Stimulated activated CD4-positive, alpha-beta T cell treated with anti-CD3 and anti-CD28 coated beads, Interleukin-15, amount 100 ng/mL, for 48 hours (primary cell): ENCODE data around the gene WDR5B.
"Not testable (repeated sequence)": the region's sequence is repeated elsewhere in the genome, so short reads cannot be mapped to it uniquely, and the experiment has no call there.

Source experiments
- DNase-seq, 2 donors: peaks; one replicate each; pipeline ENCODE4 v3.0.0-alpha.2; 2020; ENCODE audit warnings: low read depth in 2 of 2

The WDR5B gene

DNA sequence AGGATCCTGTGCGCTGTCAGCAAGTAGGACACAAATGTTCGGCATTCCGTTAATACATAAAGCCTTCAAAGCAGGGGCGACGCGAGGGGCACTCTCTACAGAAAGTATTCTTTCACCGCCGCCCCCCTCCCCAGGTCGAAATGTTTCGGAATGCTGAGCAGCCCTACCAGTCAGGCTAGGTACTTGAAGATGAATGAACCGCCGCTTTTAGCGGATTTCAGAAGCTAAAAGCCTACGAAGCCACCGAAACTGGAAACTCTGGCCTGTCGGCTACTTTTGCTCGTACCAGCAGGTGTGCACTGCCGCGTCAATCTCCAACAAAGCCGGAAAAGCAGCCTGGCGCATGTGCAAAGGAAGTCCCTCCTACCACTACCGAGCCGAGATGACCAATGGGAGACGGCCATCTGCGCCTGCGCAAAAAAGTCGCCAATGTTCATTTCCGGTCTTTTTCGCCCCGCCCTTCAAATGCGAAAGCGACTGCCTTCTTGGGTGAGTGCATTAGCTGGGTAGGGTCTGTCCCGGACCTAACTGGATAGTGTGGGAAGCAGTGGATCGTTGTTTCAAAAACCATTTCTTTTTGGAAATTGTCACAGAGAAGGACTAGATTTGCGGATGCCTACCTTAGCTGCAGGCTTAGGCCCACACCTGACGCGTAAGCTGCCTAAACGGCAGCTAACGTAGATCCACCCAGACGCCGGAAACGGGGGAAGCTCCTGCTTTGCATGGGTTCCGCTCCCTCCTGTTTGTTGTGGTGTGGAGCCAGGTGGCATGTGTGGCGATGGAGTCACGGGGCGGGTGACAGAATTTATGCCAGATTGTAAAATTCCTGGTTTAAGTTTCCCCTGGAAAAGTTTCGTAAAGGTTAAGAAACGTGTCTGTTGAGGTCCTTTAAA is at the start of gene WDR5B:
TSS of gene WDR5B (minus strand) at position 301 of the 893 bp plus-strand sequence. CDS start 534 bp downstream, outside the sequence.
- peak; percentile 96 to 97 for DNase-seq

- DNase-seq = no peak
Measured at GRCh38 chr3:122464659-122465058, 48.8 kb upstream of the WDR5B start.

- no peak for DNase-seq
Measured at GRCh38 chr3:122462406-122462805, 46.5 kb upstream of the WDR5B start.

DNA sequence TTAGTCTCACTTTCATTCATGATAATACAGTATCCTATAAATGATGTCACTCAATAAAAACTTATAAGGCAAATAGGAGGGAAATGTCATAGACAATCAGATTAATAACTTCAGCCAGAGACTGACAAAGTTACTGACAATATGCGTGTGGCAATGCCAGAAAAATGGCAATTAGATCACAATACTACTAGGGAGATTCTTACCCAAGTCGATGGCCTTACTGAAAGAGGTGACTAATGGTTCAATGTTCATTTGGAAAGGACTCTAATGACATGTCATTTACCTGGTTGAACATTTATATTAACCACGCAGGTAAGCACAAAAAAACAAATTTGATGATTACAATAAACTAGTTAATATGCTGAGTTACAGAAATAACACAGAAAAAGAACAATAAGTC is 45.9 kb upstream of the WDR5B start:
- no peak for DNase-seq

GRCh38 chr3:122458992-122459391 is 43.1 kb upstream of the WDR5B start:
- no peak for DNase-seq

GRCh38 chr3:122457706-122458105 is 41.8 kb upstream of the WDR5B start:
- no peak for DNase-seq

GRCh38 chr3:122456074-122456473 is 40.2 kb upstream of the WDR5B start:
- no peak for DNase-seq

DNA sequence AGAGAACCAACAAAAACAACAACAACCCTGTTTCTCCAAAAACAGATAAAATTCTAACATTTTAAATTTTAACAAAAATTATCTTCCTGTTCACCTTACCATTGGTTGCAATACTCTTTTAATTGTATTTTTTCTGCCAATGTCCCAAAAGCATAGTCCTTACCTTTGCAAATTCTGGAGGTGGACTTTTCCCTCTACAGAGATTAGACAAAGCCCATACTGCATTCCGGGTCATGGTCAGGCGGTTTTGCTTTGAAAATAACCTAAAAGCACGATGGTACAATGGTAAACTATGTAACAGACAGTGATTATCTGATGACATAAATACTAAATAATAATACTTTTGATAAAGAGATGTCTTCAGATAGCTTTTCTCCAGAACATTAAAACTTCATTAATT is 35.5 kb upstream of the WDR5B start:
- DNase-seq = no peak

GRCh38 chr3:122448218-122448617 is 32.4 kb upstream of the WDR5B start:
- not testable (repeated sequence) for DNase-seq

DNA sequence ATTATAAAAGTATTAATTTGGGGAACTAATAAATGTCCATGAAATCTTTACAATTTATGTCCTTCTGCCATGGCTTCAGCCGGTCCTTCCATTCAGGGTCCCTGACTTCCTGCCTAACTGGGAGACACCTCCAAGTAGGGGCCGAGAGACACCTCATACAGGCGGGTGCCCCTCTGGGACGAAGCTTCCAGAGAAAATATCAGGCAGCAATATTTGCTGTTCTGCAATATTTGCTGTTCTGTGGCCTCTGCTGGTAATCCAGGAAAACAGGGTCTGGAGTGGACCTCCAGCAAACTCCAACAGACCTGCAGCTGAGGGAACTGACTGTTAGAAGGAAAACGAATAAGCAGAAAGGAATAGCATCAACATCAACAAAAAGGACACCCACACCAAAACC is 28.6 kb upstream of the WDR5B start:
- DNase-seq = not testable (repeated sequence)

GRCh38 chr3:122443762-122444490 is 28.1 kb upstream of the WDR5B start:
- DNase-seq = not testable (repeated sequence)

DNA sequence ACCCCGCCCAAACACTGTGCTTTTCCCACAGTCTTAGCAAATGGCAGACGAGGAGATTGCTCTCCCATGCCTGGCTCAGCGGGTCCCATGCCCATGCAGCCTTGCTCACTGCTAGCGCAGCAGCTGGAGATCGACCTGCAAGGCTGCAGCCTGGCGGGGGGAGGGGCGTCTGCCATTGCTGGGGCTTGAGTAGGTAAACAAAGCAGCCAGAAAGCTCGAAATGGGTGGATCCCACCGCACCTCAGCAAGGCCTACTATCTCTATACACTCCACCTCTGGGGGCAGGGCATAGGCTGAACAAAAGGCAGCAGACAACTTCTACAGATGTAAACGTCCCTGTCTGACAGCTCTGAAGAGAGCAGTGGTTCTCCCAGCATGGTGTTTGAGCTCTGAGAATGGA is 27.2 kb upstream of the WDR5B start:
- DNase-seq = no peak

DNA sequence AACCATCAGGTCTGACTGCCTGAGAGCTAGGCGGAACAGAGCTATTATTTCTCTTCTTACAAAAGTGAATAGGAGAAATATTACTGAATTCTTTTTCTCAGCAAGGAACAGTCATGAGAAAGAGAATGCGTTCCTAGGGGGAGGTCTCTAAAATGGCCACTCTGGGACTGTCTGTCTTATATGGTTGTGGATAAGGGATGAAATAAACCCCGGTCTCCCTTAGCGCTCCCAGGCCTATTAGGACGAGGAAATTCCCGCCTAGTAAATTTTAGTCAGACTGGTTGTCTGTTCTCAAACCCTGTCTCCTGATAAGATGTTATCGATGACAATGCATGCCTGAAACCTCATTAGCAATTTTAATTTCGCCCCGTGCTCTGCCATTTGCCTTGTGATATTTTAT is 20.1 kb upstream of the WDR5B start:
- DNase-seq = no peak

DNA sequence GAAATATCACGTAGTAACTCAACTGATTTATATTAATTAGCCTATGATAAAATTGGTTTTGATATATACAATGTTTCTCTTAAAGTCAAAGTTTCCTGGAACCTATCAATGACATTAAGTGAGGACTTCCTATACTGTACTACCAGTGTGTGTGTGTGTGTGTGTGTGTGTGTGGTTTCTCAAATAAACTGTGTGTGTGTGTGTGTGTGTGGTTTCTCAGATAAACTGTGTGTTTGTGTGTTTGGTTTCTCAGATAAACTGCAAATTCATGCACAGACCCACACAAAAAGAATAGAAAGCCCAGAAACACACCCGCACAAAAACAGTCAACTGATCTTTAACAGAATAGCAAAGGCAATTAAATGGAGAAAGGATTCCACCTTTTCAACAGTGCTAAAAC is 14.5 kb upstream of the WDR5B start:
- DNase-seq = no peak

DNA sequence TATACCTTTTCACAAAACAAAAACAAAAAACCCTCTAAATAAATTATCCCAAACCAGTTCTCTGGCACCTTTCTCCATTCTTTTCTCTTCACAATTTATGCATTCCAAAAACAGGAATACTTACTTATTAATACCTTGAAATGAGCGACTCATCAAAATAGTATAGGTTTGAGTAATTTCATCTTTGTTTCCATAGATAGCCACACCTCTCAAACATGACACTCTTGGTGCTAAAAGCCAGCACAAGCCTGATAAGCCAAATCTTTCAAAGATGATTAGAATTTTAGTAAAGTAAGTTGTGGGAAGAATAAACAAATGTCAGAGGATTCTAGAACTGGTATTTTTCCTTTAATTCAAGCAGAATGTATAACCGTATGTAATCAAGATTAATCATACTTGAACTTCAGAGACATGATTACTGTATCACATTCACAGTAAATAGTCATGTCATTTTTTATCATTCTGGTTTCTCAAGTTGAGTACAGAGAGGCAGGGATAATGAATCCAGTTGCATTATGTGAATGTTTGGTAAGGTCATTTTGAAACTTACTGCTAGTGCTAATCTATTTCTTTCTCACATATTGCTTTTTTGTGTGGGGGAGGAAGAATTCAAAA is 12.1 kb upstream of the WDR5B start:
- DNase-seq = no peak

- DNase-seq = no peak
Measured at GRCh38 chr3:122421836-122422235, 6.0 kb upstream of the WDR5B start.

- no peak for DNase-seq
Measured at GRCh38 chr3:122421101-122421500, 5.2 kb upstream of the WDR5B start.

- DNase-seq = no peak
Measured at GRCh38 chr3:122416966-122417365, 1.1 kb upstream of the WDR5B start.

GRCh38 chr3:122415104-122415744 is 638 bp downstream of the WDR5B start:
- peak; percentile 40 to 41 for DNase-seq

DNA sequence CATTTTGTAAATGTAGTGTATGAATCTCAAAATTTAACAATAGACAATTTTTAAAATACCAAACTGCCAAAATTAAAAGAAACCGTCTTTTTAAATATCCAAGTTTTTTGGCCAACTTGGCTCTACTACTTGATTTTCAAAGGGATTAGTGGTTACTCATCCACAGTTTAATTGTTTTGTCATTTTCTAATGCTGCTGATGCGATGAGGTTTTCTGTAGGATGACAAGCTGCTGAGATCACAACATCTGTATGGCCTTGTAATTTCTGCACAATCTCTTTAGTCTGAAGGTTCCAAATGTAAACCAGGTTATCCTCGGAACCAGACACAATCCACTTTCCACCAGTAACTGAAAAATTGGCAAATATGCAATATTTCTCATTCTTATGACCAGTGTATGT is 1.5 kb downstream of the WDR5B start:
- no peak for DNase-seq

- no peak for DNase-seq
Measured at GRCh38 chr3:122410639-122411038, 5.2 kb downstream of the WDR5B start.

DNA sequence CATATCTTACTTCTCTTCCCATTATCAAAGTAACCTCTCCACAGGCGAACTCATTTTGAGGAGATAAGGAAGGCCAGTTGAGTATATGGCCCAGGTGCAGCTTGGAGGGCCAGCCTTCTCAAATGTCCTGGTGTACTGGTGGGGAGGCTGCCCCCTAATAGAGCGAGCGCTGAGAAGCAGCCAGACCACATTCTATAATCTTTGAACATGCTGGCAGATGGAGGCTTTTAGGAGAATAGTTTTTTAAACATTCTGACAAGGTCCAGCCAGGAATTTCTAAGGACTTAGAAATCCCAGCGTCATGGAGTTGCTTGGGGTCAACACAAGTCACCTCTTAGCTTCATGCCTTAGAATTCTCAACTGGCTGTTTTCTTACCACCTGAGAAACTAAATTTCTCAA is 5.8 kb downstream of the WDR5B start:
- DNase-seq = no peak
